Activated T-helper 1 cell treated with anti-CD3 and anti-CD28 coated beads, Interleukin-2, amount 50 U/mL, for 16 hours (primary cell): ENCODE data around the gene BCL2L13.
"Not testable (repeated sequence)": the region's sequence is repeated elsewhere in the genome, so short reads cannot be mapped to it uniquely, and the experiment has no call there.

Experiments
- DNase-seq, 2 donors: peaks; one replicate each; pipeline ENCODE4 v3.0.0-alpha.2; 2020; ENCODE audit warnings: low read depth in 1 of 2, low spot score in 1 of 2

Gene BCL2L13

DNA sequence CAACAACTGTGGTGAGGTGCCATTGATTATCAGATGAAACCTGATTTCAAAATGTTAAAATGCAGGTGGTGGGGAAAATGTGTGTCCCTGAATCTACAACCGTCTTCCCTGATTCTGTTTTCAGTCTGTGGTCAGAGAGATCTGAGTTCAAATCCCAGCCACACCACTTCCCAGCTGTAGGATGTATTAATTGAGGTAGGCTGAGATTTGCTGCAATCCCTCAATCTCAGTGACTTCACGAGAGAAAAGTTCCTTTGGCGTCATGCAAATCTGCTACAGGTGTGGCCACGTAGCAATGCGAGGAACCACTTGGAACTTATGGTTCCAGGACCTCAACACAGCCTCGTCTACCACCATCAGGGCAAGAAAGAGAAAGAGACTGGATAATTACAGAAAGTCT lies 56.2 kb downstream of the BCL2L13 start:
- DNase-seq = no peak

DNA sequence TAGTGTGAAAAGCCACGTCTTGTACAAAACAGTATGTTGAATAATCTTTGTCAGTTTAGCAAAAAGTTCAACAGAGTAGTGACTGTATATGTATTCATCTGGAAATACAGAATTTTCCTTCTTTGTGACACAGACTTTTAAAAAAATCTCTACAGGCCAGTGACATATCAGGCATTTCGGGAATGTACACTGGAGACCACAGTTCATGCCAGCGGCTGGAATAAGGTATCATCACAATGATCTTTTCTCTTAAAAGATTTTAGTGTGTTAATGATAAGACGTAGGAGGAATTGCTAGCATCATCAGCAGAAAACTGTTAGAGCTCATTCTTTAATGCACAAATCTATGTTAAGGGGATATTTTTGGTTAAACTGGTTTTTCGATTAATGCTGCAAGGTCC lies 57.4 kb downstream of the BCL2L13 start:
- DNase-seq = no peak

DNA sequence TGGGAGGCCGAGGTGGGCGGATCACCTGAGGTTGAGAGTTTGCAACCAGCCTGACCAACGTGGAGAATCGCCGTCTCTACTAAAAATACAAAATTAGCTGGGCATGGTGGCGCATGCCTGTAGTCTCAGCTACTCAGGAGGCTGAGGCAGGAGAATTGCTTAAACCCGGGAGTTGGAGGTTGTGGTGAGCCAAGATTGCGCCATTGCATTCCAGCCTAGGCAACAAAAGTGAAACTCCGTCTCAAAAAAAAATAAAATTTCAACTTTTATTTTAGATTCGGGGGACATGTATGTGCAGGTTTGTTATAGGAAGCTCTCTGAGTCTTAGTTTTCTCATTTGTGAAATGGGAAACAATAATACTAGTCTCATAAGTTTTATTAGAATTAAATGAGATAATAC lies 58.6 kb downstream of the BCL2L13 start:
- not testable (repeated sequence) for DNase-seq

GRCh38 chr22:17698276-17698675 lies 59.7 kb downstream of the BCL2L13 start:
- DNase-seq = not testable (repeated sequence)

DNA sequence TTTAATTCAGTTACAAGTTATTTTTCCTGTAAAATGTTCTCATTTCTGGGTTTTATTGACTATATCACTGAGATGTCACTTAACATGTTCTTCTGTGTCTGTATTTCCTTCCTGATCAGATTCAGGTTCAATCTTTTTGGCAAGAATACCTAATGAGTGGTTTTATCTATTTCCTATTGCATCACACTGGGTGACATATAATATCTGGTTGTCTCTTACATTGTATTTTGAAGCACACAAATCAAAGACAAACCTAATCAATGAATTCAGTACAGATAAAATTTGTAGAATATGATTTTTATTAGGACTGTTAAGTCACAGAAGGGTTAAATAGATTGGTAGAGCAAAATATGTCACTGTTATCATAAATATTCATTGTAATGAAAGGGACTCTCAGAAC lies 60.4 kb downstream of the BCL2L13 start:
- DNase-seq = no peak

- DNase-seq = no peak
These were observed 61.3 kb downstream of the BCL2L13 start for GRCh38 chr22:17699696-17700340.

GRCh38 chr22:17700778-17701177 lies 62.2 kb downstream of the BCL2L13 start:
- no peak for DNase-seq

GRCh38 chr22:17703811-17704210 lies 65.3 kb downstream of the BCL2L13 start:
- DNase-seq = no peak

DNA sequence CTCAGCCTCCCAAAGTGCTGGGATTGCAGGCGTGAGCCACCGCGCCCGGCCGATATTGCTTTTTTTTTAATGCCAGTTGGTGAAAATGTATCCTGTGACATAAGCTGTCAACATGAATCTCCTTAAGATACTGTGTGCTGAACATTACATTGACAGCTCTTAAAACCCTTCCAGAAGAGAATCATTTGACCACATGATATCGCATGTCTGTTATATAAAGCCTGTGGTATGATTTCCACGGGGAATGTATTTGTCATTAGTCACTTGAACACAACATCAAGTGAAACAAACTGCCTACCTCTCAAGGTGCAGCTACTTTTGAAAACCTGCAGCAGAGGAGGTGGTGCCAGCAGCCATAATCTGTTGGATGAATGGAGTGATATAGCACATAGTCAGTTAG lies 67.0 kb downstream of the BCL2L13 start:
- no peak for DNase-seq

DNA sequence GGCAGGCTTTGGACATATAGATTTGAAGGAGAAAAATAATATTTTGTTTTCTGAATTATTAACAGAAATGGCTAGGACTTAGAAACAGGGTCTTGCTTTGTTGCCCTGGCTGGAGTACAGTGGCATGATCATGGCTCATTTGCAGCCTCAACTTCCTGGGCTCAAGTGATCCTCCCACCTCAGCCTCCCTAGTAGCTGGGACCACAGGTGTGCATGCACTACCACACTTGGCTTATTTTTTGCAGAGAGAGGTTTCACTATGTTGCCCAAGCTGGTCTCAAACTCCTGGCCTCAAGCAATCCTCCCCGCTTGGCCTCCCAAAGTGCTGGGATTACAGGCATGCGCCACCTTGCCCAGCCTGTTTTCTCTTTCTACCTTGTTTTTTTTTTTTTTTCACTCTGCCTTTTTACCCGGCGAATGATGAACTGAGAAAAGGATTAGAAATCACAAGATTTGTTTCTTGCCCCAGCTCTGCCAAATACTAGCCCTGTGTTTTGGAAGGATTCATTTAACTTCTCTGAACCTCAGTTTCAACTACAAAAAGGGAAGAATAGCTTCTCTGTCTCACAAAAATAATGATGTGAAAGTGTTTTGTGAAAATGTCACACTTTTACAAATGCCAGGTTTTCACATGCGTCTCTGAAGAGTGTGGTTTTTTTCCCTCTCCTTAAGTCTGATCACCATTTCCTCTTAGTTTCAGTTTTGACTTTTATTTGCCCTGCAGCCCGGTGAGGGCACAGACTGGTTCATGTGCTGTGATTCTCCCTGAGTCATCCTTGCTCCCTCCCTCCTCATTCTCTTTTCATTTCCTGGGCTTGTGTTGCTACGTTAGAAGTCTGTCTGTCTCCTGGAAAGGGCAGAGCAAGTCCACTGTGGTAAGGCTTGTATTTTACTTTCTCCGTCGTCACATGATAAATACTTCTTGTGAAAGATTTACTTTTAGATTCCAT lies 67.7 kb downstream of the BCL2L13 start:
- peak in 1 of 2 donors; percentile 1 for DNase-seq

DNA sequence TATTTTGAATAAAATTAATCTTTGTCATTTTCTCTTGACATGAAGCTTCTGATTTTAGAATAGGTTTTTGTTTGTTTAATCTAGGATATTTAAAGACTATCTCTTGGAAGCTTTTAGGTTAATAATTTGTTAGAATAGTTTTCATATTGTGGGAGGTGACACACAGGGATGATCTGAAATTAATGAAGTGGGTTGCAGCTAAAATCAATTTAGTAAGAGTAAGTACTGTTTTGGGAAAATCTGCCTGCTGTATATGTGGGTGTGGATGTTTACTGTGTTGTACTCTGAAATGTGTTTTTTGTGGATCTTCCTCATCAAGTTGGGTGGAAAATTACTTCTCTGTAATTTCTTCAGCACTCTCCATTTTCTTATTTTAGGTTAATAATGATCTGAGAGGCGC lies 68.4 kb downstream of the BCL2L13 start:
- DNase-seq = no peak

DNA sequence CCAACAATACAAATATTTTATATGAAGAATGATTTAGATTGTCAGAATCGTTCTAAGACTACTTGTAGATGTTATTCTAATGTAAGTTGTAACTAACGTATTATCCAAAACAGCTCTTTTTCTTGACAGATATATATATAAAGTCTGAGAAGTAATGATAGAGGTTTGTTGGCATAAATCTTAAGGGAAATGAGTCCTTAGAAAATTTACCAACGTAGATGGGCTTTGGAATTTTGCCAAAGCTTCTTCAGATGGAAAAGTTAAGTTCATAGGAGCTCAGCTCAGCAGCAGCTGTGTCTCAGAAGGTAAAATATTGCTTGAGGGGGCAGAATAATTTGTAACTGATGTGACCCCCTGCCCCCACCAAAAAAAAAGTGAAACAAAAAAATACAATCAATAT lies 69.0 kb downstream of the BCL2L13 start:
- no peak for DNase-seq

DNA sequence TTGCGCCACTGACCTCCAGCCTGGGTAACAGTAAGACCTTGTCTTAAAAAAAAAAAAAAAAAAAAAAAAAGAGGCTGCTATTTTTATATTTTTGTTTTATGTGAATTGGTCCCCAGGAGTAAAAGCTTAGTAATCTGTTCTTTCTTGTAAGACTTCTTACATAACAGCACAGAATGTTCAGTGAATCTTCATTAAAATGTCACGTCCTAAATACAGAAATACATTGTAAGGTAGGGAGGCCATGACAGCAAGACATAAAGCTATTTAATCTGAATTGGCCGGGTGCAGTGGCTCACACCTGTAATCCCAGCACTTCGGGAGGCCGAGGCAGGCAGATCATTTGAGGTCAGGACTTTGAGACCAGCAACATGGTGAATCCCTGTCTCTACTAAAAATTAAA lies 71.5 kb downstream of the BCL2L13 start:
- no peak for DNase-seq

- DNase-seq = no peak
These were observed 73.9 kb downstream of the BCL2L13 start for GRCh38 chr22:17712441-17712840.

DNA sequence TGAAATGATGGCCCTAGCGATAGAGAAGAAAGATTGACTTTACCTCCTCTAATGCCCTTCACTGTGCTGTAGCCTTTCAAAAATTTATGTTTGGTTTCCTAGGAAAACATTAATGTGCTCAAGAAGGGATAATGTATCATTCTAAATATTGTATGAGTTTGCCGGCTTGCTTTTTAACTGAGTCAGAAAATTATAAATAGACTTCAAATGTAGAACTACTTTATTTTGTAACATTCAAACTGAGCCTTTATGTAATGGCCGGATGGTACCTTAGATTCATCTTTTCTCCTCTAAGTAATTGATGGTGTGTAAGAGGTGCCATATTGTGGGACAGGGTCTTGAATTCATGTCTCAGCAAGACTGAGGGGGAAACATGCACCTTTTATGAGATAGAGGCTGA lies 78.0 kb downstream of the BCL2L13 start:
- DNase-seq = no peak

- DNase-seq = no peak
These were observed 79.2 kb downstream of the BCL2L13 start for GRCh38 chr22:17717708-17718107.

GRCh38 chr22:17719911-17720310 lies 81.4 kb downstream of the BCL2L13 start:
- DNase-seq = no peak

- DNase-seq = no peak
These were observed 85.7 kb downstream of the BCL2L13 start for GRCh38 chr22:17724241-17724640.

DNA sequence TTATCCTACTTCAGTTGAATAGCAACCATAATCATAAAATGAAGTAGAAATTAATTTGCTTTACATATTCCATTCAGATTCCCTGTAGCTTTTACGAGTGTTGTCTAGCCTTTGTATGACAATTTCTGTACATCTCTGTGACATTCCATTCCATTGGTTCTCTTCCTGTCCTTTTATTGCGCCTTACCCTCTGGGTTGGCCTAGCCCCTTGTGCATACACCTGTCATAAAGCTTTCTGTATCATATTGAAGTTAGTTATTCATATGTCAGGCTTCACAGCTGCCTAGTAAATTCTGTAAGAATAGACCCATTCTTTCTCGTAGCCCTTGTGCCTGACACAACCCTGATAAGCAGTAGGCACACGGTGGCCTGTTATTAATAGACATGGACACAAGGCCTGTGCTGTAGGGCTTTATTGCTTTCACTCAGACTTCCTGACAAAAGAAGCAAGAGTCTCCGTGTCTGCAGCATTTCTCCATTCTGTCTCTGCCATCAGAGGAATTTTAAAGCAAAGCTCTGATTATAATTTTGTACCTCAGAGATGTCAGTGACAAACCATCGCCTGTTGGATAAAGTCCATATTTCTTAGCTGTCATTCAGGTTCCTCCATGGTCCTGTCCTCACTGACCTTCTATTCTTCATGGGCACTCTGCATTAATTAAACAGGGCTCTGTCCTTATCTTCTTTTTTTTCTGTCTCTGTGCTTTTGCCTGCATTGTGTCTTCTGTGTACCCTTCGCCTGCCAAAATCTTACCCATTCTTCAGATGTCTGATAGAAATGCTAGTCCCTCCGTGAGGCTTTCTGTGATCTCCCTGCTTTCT lies 86.3 kb downstream of the BCL2L13 start:
- no peak for DNase-seq

DNA sequence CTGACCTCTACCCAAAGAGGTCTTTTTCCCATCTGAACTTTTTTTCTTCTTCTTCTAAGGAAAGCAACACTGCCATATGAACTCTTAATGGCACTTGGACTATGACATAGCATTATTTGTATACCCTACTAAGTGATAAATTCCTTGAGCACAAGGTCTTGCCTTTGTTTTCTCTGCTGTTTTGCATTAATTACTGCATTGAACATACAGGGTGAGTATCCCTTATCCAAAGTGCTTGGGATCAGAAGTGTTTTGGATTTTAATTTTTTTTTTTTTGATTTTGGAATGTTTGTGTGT lies 86.9 kb downstream of the BCL2L13 start:
- no peak for DNase-seq

- DNase-seq = no peak
These were observed 87.7 kb downstream of the BCL2L13 start for GRCh38 chr22:17726006-17726927.
